OCI-LY1 (cell line): ENCODE results near the gene CNNM4.

Experiments
- H2AFZ ChIP-seq: fragments of 200-600 bp; sonication (generic), shearing (Covaris generic); 2 replicates; pipeline ENCODE4 v1.6.0; 2014; ENCODE audit warnings: antibody characterized with exemption, mild to moderate bottlenecking, low read length
- H3F3A ChIP-seq: fragments of 200-600 bp; sonication (generic), shearing (Covaris generic); 2 replicates; pipeline ENCODE4 v1.6.0; 2014; ENCODE audit warnings: mild to moderate bottlenecking, antibody characterized with exemption, low read length, moderate library complexity; ENCODE audit not compliant: insufficient read depth
- H3K27ac ChIP-seq: fragments of 200-600 bp; sonication (generic); 2 replicates; pipeline ENCODE4 v1.5.1; 2014; ENCODE audit warnings: low read length, mixed run types, mild to moderate bottlenecking, low read depth; ENCODE audit not compliant: poor library complexity, severe bottlenecking
- H3K27me3 ChIP-seq: fragments of 200-600 bp; sonication (generic); 2 replicates; pipeline ENCODE4 v1.6.0; 2014; ENCODE audit warnings: antibody characterized with exemption, mild to moderate bottlenecking, low read length, moderate library complexity; ENCODE audit not compliant: insufficient read depth
- H3K36me3 ChIP-seq: fragments of 200-600 bp; sonication (generic); 2 replicates; pipeline ENCODE4 v1.6.1; 2014; ENCODE audit warnings: mild to moderate bottlenecking, antibody characterized with exemption, low read length, moderate library complexity, mixed read lengths; ENCODE audit not compliant: insufficient read depth
- H3K4me1 ChIP-seq: fragments of 200-600 bp; sonication (generic); 2 replicates; pipeline ENCODE4 v1.5.1; 2014; ENCODE audit warnings: mild to moderate bottlenecking, low read length, moderate library complexity; ENCODE audit not compliant: insufficient read depth, severe bottlenecking
- H3K4me2 ChIP-seq: fragments of 200-600 bp; sonication (generic), shearing (Covaris generic); 2 replicates; pipeline ENCODE4 v1.6.1; 2014; ENCODE audit warnings: low read length
- H3K4me3 ChIP-seq: fragments of 200-600 bp; sonication (generic); 2 replicates; pipeline ENCODE4 v1.5.1; 2014; ENCODE audit warnings: low read length, low read depth, mild to moderate bottlenecking, mixed read lengths; ENCODE audit not compliant: poor library complexity, severe bottlenecking
- H3K79me2 ChIP-seq: fragments of 200-600 bp; shearing (Covaris generic); 2 replicates; pipeline ENCODE4 v1.6.1; 2016; ENCODE audit warnings: mixed run types, low read length, mixed read lengths; ENCODE audit not compliant: insufficient read depth
- H3K9ac ChIP-seq: fragments of 200-600 bp; sonication (generic), shearing (Covaris generic); 2 replicates; pipeline ENCODE4 v1.6.1; 2014; ENCODE audit warnings: mild to moderate bottlenecking, low read length, mixed read lengths
- H3K9me2 ChIP-seq: fragments of 200-600 bp; sonication (generic), shearing (Covaris generic); 2 replicates; pipeline ENCODE4 v1.6.1; 2014; ENCODE audit warnings: low read depth, mild to moderate bottlenecking, low read length, mixed read lengths
- H3K9me3 ChIP-seq: fragments of 200-600 bp; shearing (Covaris generic); 2 replicates; pipeline ENCODE4 v1.6.1; 2014; ENCODE audit warnings: low read length, mixed read lengths
- H4K20me1 ChIP-seq: fragments of 200-600 bp; sonication (generic), shearing (Covaris generic); 2 replicates; pipeline ENCODE4 v1.6.0; 2016; ENCODE audit warnings: mild to moderate bottlenecking, low read length; ENCODE audit not compliant: insufficient read depth
- CTCF ChIP-seq: fragments of 200-600 bp; sonication (generic), shearing (Covaris generic); IDR thresholded peaks from 2 replicates; pipeline ENCODE4 v1.5.1; 2017; ENCODE audit warnings: mild to moderate bottlenecking, antibody characterized with exemption, low read length, moderate library complexity, mixed read lengths
- EZH2 ChIP-seq: fragments of 200-600 bp; sonication (generic), shearing (Covaris generic); IDR thresholded peaks from 2 replicates; pipeline ENCODE4 v1.8.0; 2017; ENCODE audit warnings: borderline replicate concordance, mixed run types, mild to moderate bottlenecking, antibody characterized with exemption, low read length, moderate library complexity, mixed read lengths

The CNNM4 gene

DNA sequence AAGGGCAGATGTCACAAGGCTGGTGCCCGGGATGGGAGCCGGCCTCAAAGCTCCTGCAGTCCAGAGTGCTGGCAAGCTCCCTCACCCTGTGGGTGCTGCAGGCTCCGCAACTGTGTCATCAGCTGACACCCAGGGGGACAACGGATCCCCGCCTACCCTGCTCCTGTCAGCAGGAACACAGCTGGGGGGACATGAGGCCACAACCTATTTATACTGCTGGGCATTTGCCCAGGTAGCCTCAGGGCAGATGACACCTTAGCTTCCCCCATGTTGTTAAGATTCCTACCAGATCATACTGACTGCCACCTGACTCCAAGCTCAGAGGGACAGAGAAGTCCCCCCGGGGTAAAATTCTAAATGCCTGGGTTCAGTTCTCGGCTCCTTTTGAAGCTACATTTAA is 81.9 kb downstream of the CNNM4 start:
- no peak overlapping the region for H3K9ac ChIP-seq
- H3K27ac ChIP-seq: no peak overlapping the region
- no peak overlapping the region for H2AFZ ChIP-seq
- H4K20me1 ChIP-seq: no peaks in the 10 kb centered on the region
- H3K79me2 ChIP-seq: no peaks in the 10 kb centered on the region
- no peaks in the 10 kb centered on the region for H3K27me3 ChIP-seq
- H3K4me2 ChIP-seq: no peak overlapping the region
- no peaks in the 10 kb centered on the region for H3K9me2 ChIP-seq
- TF ChIP-seq EZH2: no peak
- TF ChIP-seq CTCF: no peak
- no peaks in the 10 kb centered on the region for H3F3A ChIP-seq
- H3K4me3 ChIP-seq: no peak overlapping the region
- H3K4me1 ChIP-seq: peaks cover 15% of the 10 kb centered on the region
- peaks cover 13% of the 10 kb centered on the region; the same call in 1 of the 2 replicates for H3K36me3 ChIP-seq
- H3K9me3 ChIP-seq: no peaks in the 10 kb centered on the region

DNA sequence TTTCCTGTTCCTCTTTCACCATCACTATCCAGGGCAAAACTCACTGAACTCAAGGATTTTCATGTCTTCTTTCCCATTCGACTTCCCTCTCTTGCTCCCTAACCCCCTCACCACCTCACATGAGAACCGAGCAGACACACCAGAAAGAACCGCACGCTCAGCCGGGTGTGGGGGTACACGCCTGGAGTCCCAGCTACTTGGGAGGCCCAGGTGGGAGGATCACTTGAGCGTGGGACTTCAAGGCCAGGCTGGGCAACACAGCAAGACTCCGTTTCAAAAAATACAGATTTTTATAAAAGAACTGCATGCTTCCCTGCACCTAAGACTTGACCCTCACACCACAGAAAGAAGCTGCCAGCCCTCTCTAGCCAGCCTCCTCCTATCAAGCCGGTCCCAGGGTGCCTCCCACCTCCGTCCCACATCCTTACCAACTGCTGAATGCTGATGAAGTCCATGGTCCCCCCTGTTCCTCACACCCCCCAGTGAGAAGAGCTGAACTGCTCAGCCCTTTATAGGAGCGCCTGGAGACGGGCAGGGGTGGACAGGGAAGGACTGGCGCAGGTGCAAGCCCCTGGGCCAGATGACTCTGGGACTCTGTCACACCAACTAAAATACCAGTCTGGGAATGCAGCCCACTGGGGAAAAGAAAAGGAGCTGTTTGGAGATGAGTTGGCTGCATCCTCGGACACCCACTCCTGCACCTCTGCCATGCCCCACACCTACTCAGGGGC is 83.0 kb downstream of the CNNM4 start, which contains the start of gene ANKRD23:
ANKRD23 (minus strand) TSS at position 484 of the 731 bp plus-strand sequence; CDS start at position 455, 29 bp downstream.
- peaks cover 14% of the 10 kb centered on the region for H3K4me1 ChIP-seq
- no peaks in the 10 kb centered on the region for H3K27me3 ChIP-seq
- H3F3A ChIP-seq: no peaks in the 10 kb centered on the region
- H3K9ac ChIP-seq: no peak within 1 kb of the TSS
- no peaks in the 10 kb centered on the region for H3K9me3 ChIP-seq
- H3K27ac ChIP-seq: no peak within 1 kb of the TSS
- H2AFZ ChIP-seq: no peak within 1 kb of the TSS
- H3K36me3 ChIP-seq: peaks cover 17% of the 10 kb centered on the region
- H3K9me2 ChIP-seq: no peaks in the 10 kb centered on the region
- no peak within 1 kb of the TSS for H3K4me2 ChIP-seq
- no peaks in the 10 kb centered on the region for H4K20me1 ChIP-seq
- no peaks in the 10 kb centered on the region for H3K79me2 ChIP-seq
- H3K4me3 ChIP-seq: no peak within 1 kb of the TSS
- TF ChIP-seq CTCF: no peak
- TF ChIP-seq EZH2: no peak

- TF ChIP-seq EZH2: no peak
- H3K9ac ChIP-seq: no peak overlapping the region
- peaks cover 7% of the 10 kb centered on the region for H3K4me1 ChIP-seq
- no peak overlapping the region for H3K4me3 ChIP-seq
- H3K9me3 ChIP-seq: no peaks in the 10 kb centered on the region
- no peak overlapping the region for H3K27ac ChIP-seq
- H3K27me3 ChIP-seq: no peaks in the 10 kb centered on the region
- peaks cover 19% of the 10 kb centered on the region for H3K36me3 ChIP-seq
- H2AFZ ChIP-seq: no peak overlapping the region
- H3K79me2 ChIP-seq: no peaks in the 10 kb centered on the region
- no peaks in the 10 kb centered on the region for H4K20me1 ChIP-seq
- no peaks in the 10 kb centered on the region for H3K9me2 ChIP-seq
- H3K4me2 ChIP-seq: no peak overlapping the region
- no peaks in the 10 kb centered on the region for H3F3A ChIP-seq
Measured at GRCh38 chr2:96844405-96844808, 83.7 kb downstream of the CNNM4 start.

DNA sequence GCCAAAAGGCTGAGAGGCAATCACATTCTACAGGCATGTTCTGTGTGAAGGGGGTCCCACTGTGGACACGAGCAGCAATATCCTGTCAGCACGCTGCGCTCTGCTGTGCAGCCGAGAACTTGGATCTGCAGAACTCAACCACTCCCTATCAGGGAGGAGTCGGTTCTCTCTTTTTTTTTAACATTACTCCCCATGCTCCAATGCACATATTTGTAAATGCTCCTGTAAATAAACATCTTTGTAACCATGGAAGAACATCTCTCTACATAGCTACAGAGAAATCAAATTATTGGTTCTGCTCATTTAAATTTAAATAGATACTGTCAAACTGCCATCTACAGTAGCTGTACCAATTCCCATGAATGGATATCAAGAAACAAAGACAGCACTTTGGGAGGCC is 86.1 kb downstream of the CNNM4 start:
- Histone ChIP-seq H3K9me2 (no peaks in the 10 kb centered on the region), H4K20me1 (no peaks in the 10 kb centered on the region), H3K27ac (no peak overlapping the region), H3K36me3 (peaks cover 38% of the 10 kb centered on the region), H3K4me3 (no peak overlapping the region), H3K79me2 (no peaks in the 10 kb centered on the region), H3K9me3 (no peaks in the 10 kb centered on the region), H3K9ac (no peak overlapping the region), H3K4me2 (no peak overlapping the region), H3K4me1 (no peaks in the 10 kb centered on the region), H2AFZ (no peak overlapping the region), H3F3A (no peaks in the 10 kb centered on the region), H3K27me3 (no peaks in the 10 kb centered on the region)
- TF ChIP-seq EZH2 (no peak), CTCF (no peak)
